Muscle layer of duodenum (tissue), 2 donors: Measurements from ENCODE around the gene ACR.
"Not testable (repeated sequence)": the region's sequence is repeated elsewhere in the genome, so short reads cannot be mapped to it uniquely, and the experiment has no call there.

Source experiments
- H3K27ac ChIP-seq: one replicate; pipeline ENCODE4 v1.7.0; 2013; ENCODE audit warnings: mild to moderate bottlenecking, low read length
- H3K27me3 ChIP-seq: one replicate; pipeline ENCODE4 v1.7.0; 2013; ENCODE audit warnings: low read depth, mild to moderate bottlenecking, control low read depth, low read length
- H3K36me3 ChIP-seq, 2 donors: one replicate each; pipeline ENCODE4 v1.7.0; 2013; ENCODE audit warnings: low read length in 2 of 2, control low read depth in 1 of 2, mild to moderate bottlenecking in 1 of 2; ENCODE audit not compliant: insufficient read depth in 2 of 2, control insufficient read depth in 1 of 2
- H3K4me1 ChIP-seq, 2 donors: one replicate each; pipeline ENCODE4 v1.7.0; 2013; ENCODE audit warnings: low read length in 2 of 2, mild to moderate bottlenecking in 2 of 2, control low read depth in 1 of 2, moderate library complexity in 1 of 2; ENCODE audit not compliant: insufficient read depth in 2 of 2, control insufficient read depth in 1 of 2
- H3K4me3 ChIP-seq, 2 donors: one replicate each; pipeline ENCODE4 v1.7.0; 2013; ENCODE audit warnings: low read length in 2 of 2, low read depth in 1 of 2, mild to moderate bottlenecking in 1 of 2
- H3K9me3 ChIP-seq, 2 donors: one replicate each; pipeline ENCODE4 v1.7.0; 2013; ENCODE audit warnings: low read length in 2 of 2, control low read depth in 1 of 2, mild to moderate bottlenecking in 1 of 2; ENCODE audit not compliant: control insufficient read depth in 1 of 2
- donor health status: healthy.

Gene ACR

DNA sequence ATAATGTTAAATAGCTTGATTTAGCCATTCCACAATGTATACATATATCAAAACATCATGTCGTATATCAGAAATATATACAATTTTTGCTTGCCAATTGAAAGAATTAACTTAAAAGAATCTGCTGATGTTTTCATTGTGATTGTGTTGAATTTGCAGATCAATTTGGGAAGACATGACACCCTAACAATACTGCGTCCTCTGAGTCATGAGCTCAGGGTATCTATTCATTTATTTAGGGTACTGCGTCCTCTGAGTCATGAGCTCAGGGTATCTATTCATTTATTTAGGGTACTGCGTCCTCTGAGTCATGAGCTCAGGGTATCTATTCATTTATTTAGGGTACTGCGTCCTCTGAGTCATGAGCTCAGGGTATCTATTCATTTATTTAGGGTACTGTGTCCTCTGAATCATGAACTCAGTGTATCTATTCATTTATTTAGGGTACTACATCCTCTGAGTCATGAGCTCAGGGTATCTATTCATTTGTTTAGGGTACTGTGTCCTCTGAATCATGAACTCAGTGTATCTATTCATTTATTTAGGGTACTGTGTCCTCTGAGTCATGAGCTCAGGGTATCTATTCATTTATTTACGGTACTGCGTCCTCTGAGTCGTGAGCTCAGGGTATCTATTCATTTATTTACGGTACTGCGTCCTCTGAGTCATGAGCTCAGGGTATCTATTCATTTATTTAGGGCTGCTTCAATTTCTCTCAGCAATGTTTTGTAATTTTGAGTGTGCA lies 21.8 kb downstream of the ACR start:
- not testable (repeated sequence) for H3K27me3 ChIP-seq, H3K9me3 ChIP-seq, H3K4me3 ChIP-seq, H3K4me1 ChIP-seq, H3K27ac ChIP-seq, H3K36me3 ChIP-seq

DNA sequence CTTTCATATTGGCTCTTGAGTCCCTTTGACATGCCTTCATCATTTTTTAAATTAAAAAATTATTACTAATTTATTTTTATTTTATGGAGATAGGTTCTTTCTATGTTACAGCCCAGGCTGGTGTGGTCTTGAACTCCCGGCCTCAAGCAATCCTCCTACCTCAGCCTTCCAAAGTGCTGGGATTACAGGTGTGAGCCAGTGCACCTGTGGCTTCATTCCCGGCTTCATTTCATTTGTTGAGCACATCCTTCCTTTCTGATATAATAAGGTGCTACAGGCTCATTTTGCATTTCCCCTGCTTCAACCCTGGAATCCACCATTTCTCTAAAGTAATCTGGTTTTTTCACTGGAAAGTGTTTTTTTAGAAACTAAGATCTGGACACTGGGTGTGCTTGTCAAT lies 23.8 kb downstream of the ACR start:
- H3K36me3 ChIP-seq, H3K9me3 ChIP-seq, H3K4me1 ChIP-seq, H3K27me3 ChIP-seq, H3K27ac ChIP-seq, H3K4me3 ChIP-seq: not testable (repeated sequence)

- H3K36me3 ChIP-seq, H3K27ac ChIP-seq, H3K27me3 ChIP-seq, H3K9me3 ChIP-seq, H3K4me1 ChIP-seq, H3K4me3 ChIP-seq: not testable (repeated sequence)
Measured at GRCh38 chr22:50764288-50764687, 26.3 kb downstream of the ACR start.

DNA sequence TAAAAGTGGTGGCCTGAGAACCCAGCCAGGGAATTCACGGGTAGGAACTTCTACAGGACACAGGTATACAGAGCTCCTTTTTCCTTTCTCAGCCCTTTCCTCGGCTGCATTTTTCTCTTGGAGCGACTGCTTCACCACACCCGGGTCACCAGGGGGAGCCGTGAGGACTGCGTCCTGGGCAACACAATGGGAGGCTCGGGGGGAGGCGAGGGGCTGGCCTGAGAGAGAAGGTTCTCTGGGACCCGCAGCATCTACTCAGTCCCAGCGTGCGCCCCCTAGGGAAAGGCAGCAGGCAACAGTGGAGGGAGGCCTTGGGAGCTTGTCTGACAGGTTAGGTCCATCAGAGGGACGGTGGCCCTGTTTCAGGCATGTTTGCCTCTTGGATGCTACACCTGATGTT lies 37.1 kb downstream of the ACR start:
- not testable (repeated sequence) for H3K4me1 ChIP-seq, H3K9me3 ChIP-seq, H3K36me3 ChIP-seq, H3K4me3 ChIP-seq, H3K27ac ChIP-seq, H3K27me3 ChIP-seq

DNA sequence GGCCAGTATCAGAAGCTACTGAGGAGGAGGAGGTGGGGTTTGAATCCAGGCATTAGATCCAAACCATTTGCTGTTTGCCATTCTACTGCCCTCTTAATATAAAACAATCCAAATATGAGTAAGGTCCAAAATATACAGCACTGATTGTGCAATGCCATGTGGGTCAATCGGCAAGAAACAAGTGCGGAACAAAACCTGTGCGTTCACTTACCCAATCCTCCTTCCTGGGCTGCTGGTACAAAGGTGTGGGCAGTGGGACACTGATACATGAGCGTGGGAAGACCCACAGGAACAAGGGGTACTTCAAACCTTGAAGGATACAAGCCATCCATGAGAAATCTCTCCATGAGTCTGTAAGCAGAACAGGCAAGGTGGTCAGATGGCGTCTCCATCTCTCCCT lies 39.6 kb downstream of the ACR start:
- not testable (repeated sequence) for H3K36me3 ChIP-seq, H3K27ac ChIP-seq, H3K27me3 ChIP-seq, H3K9me3 ChIP-seq, H3K4me3 ChIP-seq, H3K4me1 ChIP-seq

DNA sequence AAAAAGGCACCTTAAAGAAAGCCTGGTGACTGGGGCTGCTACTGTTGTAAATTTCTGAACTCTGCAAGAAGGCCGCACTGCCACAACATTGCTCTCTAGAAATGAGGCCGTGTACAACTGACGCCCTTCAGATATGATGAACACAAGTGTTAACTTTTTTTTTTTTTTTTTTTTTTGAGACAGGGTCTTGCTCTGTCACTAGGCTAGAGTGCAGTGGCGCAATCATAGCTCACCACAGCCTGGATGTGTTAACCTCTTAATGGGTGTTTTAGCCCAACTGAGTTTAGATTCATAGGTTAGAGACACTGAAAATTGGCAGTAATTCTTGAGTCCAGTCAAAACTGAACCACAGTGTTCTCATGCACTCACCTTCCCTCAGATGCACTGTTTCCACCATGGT lies 42.2 kb downstream of the ACR start:
- not testable (repeated sequence) for H3K4me3 ChIP-seq, H3K27ac ChIP-seq, H3K4me1 ChIP-seq, H3K9me3 ChIP-seq, H3K27me3 ChIP-seq, H3K36me3 ChIP-seq

- H3K4me3 ChIP-seq, H3K9me3 ChIP-seq, H3K27ac ChIP-seq, H3K27me3 ChIP-seq, H3K36me3 ChIP-seq, H3K4me1 ChIP-seq: not testable (repeated sequence)
Measured at GRCh38 chr22:50782253-50782652, 44.2 kb downstream of the ACR start.

GRCh38 chr22:50783033-50783879 lies 45.3 kb downstream of the ACR start, which contains the start of gene RABL2B:
RABL2B (minus strand) TSS chr22:50783636; CDS start chr22:50782294, 1,342 bp downstream.
- H3K27ac ChIP-seq, H3K27me3 ChIP-seq, H3K36me3 ChIP-seq, H3K4me1 ChIP-seq, H3K9me3 ChIP-seq: not testable (repeated sequence)
- H3K4me3 ChIP-seq: peak within 1 kb of the TSS; percentile 30 to 73

DNA sequence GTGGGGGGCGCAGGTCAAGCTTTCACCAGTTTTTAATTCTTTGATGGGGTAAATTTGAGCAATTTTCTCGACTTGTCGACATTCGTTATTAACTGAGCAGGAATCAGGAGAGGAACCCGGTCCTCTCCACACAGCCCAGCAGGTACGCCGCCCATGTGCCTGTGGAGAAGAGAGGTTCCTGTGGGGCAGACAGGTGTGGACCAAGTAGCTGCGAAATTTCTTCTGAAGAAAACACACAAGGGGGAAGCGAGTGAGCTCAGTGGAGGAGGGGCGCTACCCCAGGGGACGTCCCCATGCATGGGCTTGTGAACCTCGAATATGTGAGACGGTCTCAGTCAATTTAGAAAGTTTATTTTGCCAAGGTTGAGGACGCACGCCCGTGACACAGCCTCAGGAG lies 45.9 kb downstream of the ACR start:
- not testable (repeated sequence) for H3K27me3 ChIP-seq, H3K4me1 ChIP-seq, H3K9me3 ChIP-seq, H3K27ac ChIP-seq, H3K36me3 ChIP-seq
- peak overlapping the region; percentile 21 to 73 for H3K4me3 ChIP-seq

DNA sequence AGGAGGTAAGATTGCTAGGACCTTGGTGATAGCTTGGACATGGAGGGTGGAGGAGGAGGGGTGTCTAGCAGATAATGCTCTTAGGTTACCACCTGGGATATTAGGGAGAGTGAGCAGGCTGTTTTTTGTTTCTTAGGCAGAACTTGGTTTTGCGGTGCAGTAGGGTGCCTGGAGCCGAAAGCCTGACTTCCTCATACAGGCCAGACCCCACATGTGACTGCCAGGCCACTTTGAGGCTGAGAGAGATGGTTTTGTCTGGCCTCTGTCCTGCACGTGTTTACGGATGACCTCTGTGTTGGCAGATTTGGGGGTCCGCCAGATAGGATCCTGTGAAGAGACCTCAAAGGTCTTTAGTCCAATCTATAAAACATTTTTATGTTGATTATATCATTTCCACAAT lies 47.3 kb downstream of the ACR start:
- not testable (repeated sequence) for H3K27ac ChIP-seq, H3K4me1 ChIP-seq, H3K9me3 ChIP-seq, H3K36me3 ChIP-seq, H3K27me3 ChIP-seq, H3K4me3 ChIP-seq

DNA sequence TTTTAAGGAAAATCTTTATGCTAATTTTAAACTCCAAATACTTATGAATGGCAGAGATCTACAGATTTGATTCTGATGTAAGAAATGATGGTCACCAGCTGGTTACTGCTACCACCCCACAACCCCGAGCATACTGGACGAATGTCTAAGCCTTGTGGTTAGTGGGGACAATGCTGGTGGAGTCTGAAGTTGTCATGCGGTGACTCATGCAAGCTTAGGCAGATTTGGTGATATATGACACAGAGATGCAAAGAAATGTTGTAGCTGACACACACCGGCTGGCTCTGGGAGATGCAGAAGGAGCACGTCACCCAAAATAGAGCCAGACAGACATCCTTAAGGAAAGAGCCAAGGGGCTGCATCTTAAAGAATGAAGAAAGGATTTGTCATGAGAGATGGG lies 48.9 kb downstream of the ACR start:
- not testable (repeated sequence) for H3K4me3 ChIP-seq, H3K27me3 ChIP-seq, H3K27ac ChIP-seq, H3K4me1 ChIP-seq, H3K9me3 ChIP-seq, H3K36me3 ChIP-seq
